ENCODE measurements around the gene CST11. TPM values are rescaled to one million over a fixed set of nuclear protein-coding genes. Genes with fewer than 3 reads are reported as not detected.

Gene CST11
- polyA plus RNA-seq, 1 experiment = not detected

GRCh38 chr20:23441850-23442313 lies 10.8 kb downstream of the CST11 start:
- no peak overlapping the region for H3K4me3 ChIP-seq (ENCODE audit: low read depth, low read length)
- H3K27me3 ChIP-seq (ENCODE audit: control insufficient read depth, insufficient read depth, low read length) = no peaks in the 10 kb centered on the region; the same call in 1 of the 2 replicates
- CTCF ChIA-PET = interaction anchor here (0.6 to 7.8 kb wide), 18 partner anchors 8 to 212 kb away, joined by 3 to 112 read pairs (median 5); partner anchors contain the start of genes CST11, CST9 and NXT1
- POLR2A ChIA-PET = no interaction called here
- no peaks in the 10 kb centered on the region for H3K36me3 ChIP-seq (ENCODE audit: control insufficient read depth, insufficient read depth, low read length)
- peak; percentile 19 for DNase-seq (ENCODE audit: low read depth)
- TF ChIP-seq CTCF (IDR thresholded peaks at IDR 0.05; ENCODE audit: insufficient read depth, low read depth, low read length) = peak; percentile 92

GRCh38 chr20:23440004-23440403 lies 12.7 kb downstream of the CST11 start:
- H3K4me3 ChIP-seq (ENCODE audit: low read depth, low read length) = no peak overlapping the region
- ChIA-PET CTCF (interaction anchor here (6.6 to 7.8 kb wide), 2 partner anchors 163 to 170 kb away, joined by 43 to 112 read pairs; partner anchors contain the start of gene CST9), POLR2A (no interaction called here)
- no peak for TF ChIP-seq CTCF (IDR thresholded peaks at IDR 0.05; ENCODE audit: insufficient read depth, low read depth, low read length)
- H3K27me3 ChIP-seq (ENCODE audit: control insufficient read depth, insufficient read depth, low read length) = no peaks in the 10 kb centered on the region; the same call in 1 of the 2 replicates
- H3K36me3 ChIP-seq (ENCODE audit: control insufficient read depth, insufficient read depth, low read length) = no peaks in the 10 kb centered on the region
- DNase-seq (ENCODE audit: low read depth) = no peak

GRCh38 chr20:23438661-23439060 lies 14.0 kb downstream of the CST11 start:
- H3K27me3 ChIP-seq (ENCODE audit: control insufficient read depth, insufficient read depth, low read length) = no peaks in the 10 kb centered on the region; the same call in 1 of the 2 replicates
- no peak for DNase-seq (ENCODE audit: low read depth)
- ChIA-PET POLR2A (no interaction called here), CTCF (interaction anchor here (1.0 kb wide), 1 partner anchor 169 kb away, joined by 3 read pairs; no protein-coding TSS in a partner anchor)
- no peaks in the 10 kb centered on the region for H3K36me3 ChIP-seq (ENCODE audit: control insufficient read depth, insufficient read depth, low read length)
- H3K4me3 ChIP-seq (ENCODE audit: low read depth, low read length) = no peak overlapping the region
- no peak for TF ChIP-seq CTCF (IDR thresholded peaks at IDR 0.05; ENCODE audit: insufficient read depth, low read depth, low read length)

- DNase-seq (ENCODE audit: low read depth) = no peak
- Histone ChIP-seq H3K4me3 (ENCODE audit: low read depth, low read length) (no peak overlapping the region), H3K36me3 (ENCODE audit: control insufficient read depth, insufficient read depth, low read length) (no peaks in the 10 kb centered on the region), H3K27me3 (ENCODE audit: control insufficient read depth, insufficient read depth, low read length) (no peaks in the 10 kb centered on the region; the same call in 1 of the 2 replicates)
- no peak for TF ChIP-seq CTCF (IDR thresholded peaks at IDR 0.05; ENCODE audit: insufficient read depth, low read depth, low read length)
- ChIA-PET CTCF (interaction anchor here (1.3 to 3.7 kb wide), 3 partner anchors 9 to 170 kb away, joined by 3 to 15 read pairs (median 8); no protein-coding TSS in a partner anchor), POLR2A (interaction anchor here (0.6 kb wide), 1 partner anchor 435 kb away, joined by 5 read pairs; no protein-coding TSS in a partner anchor)
Measured at GRCh38 chr20:23437126-23437899, 15.4 kb downstream of the CST11 start.

- Histone ChIP-seq H3K4me3 (ENCODE audit: low read depth, low read length) (no peak overlapping the region), H3K36me3 (ENCODE audit: control insufficient read depth, insufficient read depth, low read length) (no peaks in the 10 kb centered on the region), H3K27me3 (ENCODE audit: control insufficient read depth, insufficient read depth, low read length) (no peaks in the 10 kb centered on the region; the same call in 1 of the 2 replicates)
- CTCF ChIA-PET = interaction anchor here (1.3 to 3.7 kb wide), 3 partner anchors 9 to 170 kb away, joined by 3 to 15 read pairs (median 8); no protein-coding TSS in a partner anchor
- no peak for DNase-seq (ENCODE audit: low read depth)
- POLR2A ChIA-PET = interaction anchor here (0.6 kb wide), 1 partner anchor 435 kb away, joined by 5 read pairs; no protein-coding TSS in a partner anchor
- TF ChIP-seq CTCF (IDR thresholded peaks at IDR 0.05; ENCODE audit: insufficient read depth, low read depth, low read length) = no peak
Measured at GRCh38 chr20:23436681-23437080, 16.0 kb downstream of the CST11 start.

Data from BJ (cell line).